ENCODE data around the gene CACNG4.

Gene CACNG4

DNA sequence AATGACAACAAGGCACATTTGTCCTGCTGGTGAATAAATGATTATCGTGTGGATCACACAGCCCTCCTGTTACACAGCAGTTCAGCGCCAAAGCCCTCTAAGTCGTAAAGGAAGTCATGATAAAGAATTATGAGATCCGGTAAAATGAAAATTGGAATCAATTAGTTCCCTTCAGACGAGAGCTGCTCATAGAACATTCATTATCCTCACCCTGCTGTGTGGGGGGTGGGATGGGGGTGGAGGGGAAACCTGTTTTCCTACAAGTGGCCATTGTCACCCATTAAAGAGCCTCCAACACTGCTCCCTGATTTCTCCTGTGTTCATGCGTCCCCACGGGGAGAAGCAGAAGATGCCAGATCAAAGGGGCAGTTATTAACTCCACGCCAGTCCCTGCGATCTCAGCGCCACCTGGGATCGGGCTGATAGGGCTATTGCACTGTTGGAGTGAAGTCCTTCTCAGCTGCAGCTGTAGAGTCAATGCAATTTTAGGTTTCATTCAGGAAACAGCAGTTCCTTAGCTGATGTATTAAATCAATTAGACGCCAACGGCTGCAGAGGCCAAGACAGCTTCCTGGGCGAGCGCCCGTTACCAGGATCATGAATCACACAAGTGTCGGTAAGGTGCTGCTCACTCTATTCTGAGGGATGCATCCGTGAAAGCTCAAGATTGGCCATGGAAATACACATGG is 19.2 kb upstream of the CACNG4 start:
- no peak for DNase-seq

DNA sequence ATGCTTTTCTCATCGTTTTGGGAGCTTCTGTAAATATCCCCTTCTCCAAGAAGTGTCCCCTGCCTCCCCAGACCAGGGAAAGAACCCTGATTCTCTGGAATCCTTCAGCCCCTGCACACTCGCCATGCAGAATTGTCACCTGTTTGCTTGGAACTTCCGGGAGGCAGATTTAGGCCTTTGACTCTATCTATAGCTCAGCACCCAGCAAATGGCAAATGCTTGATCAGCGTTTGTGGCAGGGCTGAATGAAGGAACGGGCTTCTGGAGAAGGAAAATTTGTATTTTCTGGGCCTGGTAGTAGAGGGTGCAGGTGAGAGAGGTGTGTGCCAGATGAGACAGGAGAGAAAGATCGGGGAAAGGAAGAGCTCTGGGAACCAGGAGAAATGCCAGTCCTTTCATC is 18.3 kb upstream of the CACNG4 start:
- DNase-seq = no peak

DNA sequence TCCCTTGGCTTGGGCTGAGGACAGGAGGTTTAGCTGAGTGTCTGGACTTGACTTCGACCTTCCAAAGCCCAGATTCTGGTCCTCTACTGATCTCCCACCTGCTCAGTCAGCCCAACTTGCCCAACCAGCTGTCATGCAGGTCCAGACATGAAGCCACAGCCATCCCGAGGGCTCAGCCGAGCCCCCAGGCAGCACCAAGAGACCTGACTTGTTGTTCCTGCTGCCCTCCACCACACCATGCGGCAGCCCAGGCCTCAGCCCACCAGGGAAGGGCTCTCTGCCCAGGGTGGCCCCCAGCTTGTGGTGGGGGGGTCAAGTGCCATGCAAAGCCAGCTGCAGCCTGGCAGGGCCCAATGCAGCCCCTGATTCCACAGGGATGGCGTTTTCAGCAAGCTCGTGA is 17.2 kb upstream of the CACNG4 start:
- no peak for DNase-seq

DNA sequence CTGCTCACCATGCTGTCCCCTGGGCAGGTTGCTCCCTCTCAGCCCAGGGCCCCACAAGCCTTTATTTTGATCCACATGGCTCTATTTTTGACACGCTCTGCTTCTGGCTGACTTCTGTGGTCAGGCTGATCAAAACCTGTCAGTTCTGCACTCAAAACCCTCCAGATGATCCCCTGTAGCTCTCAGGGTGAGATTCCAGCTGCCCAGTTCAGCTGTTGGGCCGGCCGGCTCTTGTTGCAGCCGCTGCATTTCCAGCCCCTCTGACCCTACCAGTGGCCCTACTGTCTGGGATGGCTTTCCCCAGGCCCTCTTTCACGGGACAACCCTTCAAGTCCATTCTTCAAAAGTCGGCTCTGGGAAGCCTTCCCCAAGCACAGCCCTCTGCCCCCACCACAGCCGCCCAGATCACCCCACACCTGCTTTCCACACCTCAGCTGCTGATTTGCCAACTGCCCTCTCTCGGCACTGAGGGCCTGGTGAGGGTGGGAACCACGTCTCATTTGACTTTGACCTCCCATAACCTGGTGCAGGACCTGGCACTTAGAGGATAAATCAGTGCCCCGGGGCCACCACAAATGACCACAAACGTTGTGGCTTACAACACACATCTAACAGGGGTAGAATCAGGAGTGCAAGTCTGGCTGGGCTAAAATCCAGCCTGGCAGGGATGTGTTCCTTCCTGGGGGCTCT is 16.3 kb upstream of the CACNG4 start:
- no peak for DNase-seq

DNA sequence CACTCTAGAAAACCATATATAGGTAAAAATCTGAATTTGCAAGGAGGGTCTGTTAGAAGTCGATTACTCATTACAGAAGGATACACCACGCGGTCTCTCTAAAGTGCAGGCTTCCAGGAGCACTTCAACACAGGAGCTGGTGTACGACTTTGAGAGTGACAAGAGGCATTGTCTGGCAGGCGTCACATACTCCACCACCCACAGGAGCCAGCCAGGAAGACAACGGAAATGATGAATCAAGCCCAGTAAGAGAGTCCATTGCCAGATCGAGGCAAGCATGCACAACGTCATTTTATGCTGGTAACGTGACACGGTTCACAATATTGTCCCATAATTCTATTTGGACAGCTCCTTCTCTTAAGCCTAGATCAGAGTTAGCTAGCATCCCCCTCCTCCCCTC is 15.0 kb upstream of the CACNG4 start:
- no peak for DNase-seq

DNA sequence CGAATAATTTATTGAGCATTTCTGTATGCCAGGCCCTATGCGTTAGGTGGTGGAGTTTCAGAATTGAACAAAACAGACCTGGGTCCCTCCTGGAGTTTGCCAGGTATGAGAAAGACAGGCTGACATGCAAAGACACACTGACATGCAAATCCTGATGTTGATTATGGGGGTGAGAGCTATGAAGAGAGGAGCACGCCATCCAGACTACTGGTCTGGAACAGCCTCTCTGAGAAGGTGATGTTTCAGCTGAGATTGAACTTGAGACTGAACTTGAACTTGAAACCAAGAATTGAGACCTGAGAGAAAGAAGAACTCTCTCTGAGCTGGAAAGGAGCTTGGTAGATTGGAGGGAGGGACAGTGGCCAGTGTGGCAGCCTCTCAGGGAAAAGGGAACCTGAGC is 14.2 kb upstream of the CACNG4 start:
- no peak for DNase-seq

DNA sequence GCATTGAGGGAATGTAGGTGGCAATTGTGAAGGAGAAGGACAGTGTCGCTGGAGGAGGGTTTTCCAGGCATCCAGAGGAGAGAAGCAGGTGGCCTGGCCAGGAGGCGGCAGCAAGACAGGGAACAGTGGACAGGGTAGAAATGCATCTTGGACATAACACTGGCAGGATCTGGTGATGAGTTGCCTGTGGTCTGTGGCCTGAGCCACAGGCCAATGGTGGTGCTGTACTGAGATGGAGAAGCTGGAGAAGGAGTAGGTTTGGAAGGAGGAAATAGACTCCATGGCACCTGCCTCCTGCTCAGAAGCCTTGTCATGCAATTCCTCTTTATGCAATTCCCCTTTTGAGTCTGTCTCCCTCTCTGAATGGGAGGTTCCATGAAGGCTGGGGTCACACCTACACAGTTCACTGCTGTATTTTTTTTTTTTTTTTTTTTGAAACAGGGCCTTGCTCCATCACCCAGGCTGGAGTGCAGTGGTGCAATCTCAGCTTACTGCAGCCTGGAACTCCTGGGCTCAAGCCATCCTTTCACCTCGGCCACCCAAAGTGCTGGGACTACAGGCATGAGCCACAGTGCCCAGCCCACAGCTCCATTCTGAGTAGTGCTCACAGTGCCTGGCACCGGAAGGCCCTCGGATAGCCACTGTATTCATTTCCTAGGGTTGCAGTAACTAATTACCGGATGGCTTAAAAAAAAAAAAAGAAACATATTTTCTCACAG is 13.5 kb upstream of the CACNG4 start:
- no peak for DNase-seq

DNA sequence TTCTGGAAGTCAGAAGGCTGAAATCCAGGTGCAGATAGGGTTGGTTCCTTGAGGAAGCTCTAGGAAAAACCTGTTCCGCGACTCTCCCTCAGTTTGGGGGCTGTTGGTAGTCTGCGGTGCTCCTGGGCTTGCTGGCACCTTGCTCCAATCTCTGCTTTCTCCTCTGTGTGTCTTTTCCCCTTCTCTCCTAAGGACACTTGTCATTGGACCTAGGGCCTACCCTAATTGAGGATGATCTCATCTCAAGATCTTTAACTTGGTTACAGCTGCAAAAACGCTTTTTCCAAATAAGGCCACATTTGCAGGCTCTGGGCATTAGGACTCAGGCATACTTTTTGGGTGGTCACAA is 12.9 kb upstream of the CACNG4 start:
- no peak for DNase-seq

DNA sequence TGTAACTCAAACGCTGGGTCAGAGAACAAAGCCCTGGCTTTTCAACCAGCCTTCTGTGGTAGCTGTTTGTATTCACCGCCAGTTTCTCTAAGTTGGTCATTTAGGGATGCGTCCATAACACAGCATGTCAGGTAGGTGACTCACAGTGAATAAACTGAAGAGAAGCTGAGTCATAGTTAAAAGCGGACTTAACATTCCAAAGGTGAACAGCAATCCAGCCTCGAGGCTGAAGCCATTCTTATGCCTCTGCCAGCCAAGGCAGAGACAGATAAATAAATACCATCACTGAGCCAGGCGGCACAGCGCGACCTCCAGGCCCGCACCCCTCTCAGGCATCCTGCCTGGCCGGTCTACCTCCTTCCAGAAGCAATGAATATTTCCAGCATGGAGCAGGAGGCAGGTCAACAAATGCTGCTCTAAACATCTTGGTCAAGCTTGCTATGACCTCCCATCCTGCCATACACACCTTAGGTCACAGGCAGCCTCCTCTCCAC is 12.4 kb upstream of the CACNG4 start:
- no peak for DNase-seq

DNA sequence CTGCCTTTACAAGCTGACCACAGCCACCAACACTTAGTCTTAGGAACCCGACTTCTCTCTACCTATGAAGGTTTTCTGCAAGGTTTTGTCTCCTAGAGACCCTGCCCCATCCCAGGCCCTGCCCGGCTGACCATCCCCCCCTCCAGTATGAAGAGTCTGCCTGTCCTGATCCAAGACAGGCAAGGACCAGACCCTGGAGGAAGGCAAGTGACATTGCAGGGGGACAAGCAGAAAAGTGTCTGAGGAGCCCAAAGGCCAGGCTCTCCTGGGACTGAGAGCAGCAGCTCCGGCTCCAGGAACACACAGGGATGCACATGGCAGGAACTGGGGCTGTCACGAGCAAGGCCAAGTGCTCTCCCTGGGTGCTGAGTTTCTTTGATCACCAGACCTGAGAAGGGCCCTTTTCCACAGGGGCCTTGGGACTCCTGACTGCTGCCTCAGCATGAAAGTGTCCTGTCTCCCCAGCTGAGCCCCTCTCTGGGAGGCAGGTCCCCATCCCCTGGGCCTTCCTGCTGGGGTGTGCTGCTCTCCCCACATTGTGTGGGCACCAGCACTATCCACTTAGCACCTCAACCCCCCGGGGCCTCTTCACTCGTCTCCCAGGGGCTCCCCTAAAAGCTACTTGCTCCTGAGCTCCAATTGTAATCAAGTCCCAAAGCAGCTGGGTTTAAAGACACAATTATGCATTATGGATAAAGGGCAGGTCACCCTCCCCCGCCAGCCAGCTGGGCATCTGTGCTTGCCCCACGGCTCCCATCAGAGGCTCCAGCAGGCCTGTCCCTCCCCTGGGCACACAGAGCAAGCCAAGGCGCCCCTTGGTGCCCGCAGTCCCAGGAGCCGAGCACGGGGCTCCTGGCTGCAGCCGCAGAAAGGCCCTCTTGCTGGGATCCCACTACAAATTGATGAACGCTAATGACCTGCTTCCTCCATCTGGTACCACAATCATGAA is 11.6 kb upstream of the CACNG4 start:
- no peak for DNase-seq

DNA sequence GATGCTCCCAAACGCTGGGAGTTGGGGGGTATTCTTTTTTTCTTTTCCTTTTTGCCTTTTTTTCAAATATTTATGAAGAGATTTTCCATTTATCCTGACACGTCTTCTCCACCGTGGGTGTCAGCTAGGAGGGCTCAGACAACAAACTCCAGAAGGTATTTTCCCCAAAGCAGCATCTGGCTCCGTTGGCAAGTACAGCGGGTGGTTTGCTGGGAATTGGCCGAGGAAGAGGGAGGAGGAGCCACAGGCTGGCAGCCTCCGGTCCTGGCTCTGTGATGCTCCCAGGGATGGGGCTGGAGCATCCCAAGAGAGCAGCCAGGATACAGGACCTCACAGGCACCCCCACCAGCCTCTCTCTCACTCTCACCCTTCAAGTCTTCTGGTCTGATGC is 10.9 kb upstream of the CACNG4 start:
- DNase-seq = no peak

DNA sequence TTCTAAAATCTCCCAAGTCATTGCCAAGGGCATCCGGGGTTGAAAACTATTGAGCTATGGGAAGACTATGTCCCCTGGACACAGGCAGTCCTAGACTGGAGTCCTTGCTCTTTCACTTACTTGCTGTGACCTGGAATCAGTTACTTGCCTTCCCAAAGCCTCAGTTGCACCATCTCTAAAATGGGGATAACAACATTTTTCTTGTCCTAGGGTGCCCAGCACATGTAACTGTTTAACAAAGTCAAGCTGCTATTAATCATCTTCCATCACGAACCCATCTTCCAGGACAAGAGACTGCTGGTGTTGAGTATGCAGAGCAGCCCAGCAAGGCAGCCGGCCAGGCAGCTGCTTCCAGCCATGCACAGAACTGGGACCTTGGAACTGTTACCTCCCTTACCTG is 9.9 kb upstream of the CACNG4 start:
- DNase-seq = no peak

DNA sequence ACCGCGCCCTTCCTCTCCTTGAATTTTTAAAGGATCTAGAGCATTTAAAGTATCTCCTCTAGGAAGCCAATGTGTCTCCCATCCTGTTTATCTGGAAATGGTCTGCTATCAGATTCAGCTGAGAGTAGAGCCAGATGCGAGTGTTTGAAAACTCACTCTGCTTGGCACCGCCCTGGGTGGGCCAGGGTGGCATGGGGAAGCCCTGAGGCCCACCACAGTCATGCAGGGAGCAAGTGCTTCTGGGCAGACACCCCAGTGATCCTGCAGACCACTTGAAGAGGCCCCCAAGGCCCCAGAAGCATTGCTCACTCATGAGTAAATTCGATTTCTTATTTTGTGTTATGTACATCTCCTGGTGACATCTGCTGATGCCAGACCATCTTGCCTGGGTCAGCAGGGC is 8.7 kb upstream of the CACNG4 start:
- no peak for DNase-seq

DNA sequence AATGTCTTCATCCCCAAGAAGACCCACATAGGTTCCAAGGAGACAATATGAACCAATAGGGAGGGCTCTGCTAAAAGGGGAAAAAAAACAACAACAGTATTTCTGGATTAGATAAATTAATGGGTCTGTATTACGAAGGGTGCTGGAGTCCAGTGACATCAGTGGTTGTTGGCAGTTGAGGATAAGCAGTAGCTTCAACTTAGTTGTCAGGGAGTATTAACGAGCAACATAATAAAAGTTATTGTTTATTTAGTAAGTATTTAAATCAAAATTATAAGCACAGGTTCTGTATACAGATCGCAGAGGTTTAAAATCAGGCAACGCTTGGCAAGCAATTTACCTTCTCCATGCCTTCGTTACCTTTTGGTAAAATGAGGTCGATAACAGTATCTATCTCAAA is 7.6 kb upstream of the CACNG4 start:
- DNase-seq = no peak

DNA sequence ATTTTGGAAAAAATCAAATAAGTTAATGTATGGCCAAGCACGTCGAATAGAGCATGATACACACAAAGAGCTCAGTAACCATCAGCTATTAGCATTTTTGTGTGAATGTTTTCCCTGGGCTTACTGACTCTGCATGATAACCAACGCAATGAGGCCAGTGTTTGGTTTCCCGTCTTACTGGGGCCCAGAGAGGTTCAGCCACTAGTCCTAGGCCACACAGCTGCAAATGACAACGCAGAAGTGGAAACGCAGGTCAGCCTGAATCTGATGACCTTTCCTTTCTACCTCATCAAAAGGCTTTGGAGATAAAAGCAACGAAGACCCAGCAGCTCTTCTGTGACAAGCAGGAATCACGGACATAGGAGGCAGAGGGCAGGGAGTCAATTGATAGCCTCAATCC is 7.2 kb upstream of the CACNG4 start:
- no peak for DNase-seq

DNA sequence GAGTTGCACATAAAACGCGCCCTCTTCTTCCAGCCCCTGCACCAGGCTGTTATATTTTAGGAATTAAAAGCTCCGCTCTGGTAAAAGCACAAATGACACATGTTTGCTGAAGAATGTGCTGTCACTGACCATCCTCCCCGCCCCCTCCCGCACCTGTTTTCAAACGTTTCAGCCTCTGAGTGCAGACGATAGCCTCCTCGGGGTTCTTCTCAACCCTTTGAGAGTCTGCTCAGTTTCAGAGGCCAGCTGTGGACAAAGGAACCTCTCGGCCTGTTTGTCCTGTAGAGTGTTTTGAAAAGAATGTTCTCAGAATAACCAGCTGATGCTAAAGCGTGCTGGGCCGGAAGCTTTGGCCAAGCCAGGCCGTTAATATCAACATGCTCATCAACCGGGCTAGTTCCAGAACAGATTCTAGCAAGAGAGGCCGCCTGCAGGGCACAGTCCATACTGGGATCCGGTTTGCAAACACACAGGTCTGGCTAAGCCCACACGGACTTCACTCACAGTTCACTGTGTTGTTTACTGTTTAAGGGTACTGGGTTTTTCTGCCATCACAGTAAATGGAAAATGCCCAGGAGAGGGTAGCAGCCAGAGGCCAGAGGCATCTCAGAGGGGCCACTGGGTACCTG is 6.4 kb upstream of the CACNG4 start:
- no peak for DNase-seq

DNA sequence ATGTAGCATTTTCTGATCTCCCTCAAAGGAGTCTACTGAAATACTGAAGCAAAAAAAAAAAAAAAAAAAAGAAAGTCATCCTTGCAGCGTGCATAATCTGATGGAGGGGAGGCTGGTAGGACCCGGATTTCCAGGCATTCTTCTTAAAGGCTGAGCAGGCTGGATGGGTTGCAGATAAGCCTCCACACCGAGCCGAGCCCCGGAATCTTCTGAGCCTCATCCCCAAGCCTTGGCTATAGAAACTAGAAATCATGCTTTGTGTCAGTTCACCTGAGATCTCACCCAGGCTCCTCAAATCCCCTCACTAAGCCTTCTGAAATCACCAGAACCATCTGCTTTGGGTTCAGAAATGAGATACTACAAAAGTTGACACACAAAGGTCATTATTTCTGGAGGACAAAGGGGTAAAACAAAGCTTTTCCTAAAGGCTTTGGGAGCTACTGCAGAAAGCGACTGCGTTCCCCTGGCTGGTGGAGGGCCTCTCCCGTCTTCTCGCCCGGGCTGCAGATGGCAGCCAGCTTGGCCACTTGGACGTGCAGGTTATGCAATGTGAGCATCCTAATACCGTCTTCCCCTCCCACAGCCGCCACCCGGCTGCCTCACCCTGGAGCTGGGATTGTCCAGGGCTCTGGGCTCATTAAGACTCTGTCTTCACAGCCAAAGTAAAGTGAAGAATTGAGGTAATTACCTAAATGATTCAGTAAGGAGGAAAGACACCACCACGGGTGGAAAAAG is 4.7 kb upstream of the CACNG4 start:
- no peak for DNase-seq

DNA sequence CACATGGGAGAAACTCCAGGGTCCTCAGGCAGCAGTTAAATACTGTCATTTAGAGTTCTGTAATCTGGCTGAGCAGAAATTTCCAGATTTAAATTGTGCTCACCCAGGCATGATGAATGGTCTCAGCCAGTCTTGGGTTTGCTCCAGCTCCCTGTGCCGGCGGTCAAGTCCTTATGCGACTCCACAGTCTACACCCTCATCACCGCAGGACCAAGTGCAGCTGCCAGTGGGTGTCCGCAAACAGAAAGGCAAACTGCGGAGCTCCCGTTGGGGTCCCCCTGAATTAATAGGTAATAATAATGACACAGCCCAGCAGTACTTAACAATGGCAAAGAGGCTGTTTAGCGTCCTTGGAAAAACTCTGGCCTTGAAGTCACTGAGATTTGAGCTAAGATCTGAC is 3.9 kb upstream of the CACNG4 start:
- DNase-seq = no peak

DNA sequence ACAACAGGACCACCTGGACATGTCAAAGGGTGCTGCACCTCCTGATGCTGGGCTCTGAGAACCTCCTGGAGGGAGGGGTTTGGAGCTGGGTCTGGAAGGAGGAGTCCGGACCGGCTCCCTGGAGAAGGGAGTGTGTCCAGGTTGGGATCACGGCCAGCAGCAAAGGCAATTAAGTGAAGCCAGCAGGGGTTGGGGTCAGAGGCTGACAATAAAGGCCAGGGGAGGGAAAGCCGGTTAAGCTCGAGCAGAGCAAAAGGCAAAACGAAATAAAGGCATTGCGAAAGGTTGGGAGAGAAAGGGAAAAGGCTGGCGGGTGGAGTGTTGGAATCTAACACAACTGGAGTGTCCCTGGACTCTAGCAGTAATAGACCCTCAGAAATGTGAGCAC is 992 bp upstream of the CACNG4 start:
- DNase-seq = no peak

DNA sequence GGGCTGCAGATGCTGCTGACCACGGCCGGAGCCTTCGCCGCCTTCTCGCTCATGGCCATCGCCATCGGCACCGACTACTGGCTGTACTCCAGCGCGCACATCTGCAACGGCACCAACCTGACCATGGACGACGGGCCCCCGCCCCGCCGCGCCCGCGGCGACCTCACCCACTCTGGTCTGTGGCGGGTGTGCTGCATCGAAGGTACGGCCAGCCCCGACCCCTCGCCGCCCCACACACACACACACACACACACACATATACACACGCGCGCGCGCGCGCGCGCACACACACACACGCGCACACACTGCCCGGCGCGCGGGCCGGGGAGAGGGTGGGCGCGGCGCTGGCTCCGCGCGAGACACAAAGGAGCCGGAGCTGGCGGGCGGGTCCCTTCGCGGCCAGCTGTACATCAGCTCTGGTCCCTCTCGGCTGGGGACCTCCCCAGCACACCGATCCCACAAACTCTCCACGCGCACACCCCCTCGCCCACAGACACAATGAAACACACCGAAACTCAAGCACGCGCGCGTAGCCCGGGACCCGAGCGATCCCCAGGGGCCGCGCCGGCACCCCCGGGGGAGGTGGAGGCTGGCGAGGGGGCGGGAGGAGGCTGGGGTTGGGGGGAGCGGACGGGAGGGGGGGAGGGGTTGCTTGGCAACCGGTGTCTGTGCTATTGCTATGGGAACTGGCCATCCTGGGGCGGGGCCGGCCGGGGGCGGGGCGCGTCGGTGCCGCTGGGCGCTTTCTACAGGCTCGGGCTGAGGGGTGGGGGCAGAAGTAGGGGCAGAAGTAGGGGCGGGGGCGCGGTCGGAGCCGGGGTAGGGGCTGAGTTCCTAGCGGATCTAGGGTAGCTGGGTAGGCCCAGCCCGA is 658 bp downstream of the CACNG4 start:
- DNase-seq = no peak

DNA sequence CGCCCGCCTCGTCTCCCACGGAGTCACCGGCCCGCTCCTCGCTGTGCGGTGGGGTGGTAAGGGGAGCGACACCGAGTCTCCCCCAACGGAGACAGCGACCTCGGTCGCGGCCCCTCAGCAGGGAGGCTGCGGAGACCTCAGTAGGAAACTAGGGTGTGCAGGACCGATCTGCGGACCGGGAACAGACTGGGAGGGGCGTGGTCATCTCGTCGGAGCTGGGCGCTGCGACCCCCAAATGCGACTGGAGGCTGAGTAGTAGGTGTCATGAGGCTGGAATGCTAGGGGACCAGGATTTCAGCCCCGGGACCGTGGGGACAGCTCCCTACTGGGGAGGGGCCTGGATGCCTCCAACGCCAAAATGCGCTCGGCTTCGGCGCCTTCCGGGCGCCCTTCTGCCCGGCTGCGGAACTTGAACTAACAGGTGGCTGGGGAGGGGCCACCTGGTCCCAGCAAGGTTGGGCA is 1.3 kb downstream of the CACNG4 start:
- DNase-seq = no peak

Data from CD4-positive, alpha-beta T cell treated with Interleukin-4 for 4 hours (primary cell).